AG10803 (cell line): Measurements from ENCODE around the gene IFNK.

Source experiments
- DNase-seq: peaks from one replicate; pipeline ENCODE4 v3.0.0; 2010; ENCODE audit warnings: low read depth
- H3K4me3 ChIP-seq: 2 replicates; pipeline ENCODE4 v1.5.1; 2011; ENCODE audit warnings: mild to moderate bottlenecking, low read length, control low read depth
- TF ChIP-seq, protein P1 (sequence below): conservative IDR thresholded peaks from 2 replicates; pipeline ENCODE4 v1.5.1; 2011; ENCODE audit warnings: mild to moderate bottlenecking, low read length, control low read depth, inconsistent platforms

Gene IFNK

GRCh38 chr9:27532046-27532445 lies 8.0 kb downstream of the IFNK start:
- no peak for DNase-seq
- TF ChIP-seq, protein P1, sequence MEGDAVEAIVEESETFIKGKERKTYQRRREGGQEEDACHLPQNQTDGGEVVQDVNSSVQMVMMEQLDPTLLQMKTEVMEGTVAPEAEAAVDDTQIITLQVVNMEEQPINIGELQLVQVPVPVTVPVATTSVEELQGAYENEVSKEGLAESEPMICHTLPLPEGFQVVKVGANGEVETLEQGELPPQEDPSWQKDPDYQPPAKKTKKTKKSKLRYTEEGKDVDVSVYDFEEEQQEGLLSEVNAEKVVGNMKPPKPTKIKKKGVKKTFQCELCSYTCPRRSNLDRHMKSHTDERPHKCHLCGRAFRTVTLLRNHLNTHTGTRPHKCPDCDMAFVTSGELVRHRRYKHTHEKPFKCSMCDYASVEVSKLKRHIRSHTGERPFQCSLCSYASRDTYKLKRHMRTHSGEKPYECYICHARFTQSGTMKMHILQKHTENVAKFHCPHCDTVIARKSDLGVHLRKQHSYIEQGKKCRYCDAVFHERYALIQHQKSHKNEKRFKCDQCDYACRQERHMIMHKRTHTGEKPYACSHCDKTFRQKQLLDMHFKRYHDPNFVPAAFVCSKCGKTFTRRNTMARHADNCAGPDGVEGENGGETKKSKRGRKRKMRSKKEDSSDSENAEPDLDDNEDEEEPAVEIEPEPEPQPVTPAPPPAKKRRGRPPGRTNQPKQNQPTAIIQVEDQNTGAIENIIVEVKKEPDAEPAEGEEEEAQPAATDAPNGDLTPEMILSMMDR = no peak
- H3K4me3 ChIP-seq = no peak overlapping the region

DNA sequence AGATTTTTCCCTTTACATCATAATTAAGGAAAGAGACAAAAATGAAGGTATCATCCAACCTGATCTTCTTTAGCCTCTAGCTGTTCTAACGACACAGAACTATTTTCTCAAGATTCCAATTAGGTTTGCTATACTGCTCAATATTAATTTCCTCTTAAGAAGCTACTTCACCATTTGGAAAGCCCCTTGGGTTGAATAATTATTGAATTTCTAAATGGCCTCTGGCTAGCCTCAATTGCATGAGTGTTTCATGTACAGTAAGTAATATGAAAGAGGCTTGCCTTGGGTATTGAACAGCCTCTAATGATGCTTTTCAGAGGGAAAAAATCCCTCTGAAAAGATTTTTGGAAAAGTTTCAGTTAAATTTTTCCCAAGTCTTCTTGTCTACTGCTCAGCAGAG lies 9.2 kb downstream of the IFNK start:
- no peak for DNase-seq
- TF ChIP-seq, protein P1 = no peak
- H3K4me3 ChIP-seq = no peak overlapping the region

- TF ChIP-seq, protein P1 = no peak
Measured at GRCh38 chr9:27534131-27534530, 10.0 kb downstream of the IFNK start.

DNA sequence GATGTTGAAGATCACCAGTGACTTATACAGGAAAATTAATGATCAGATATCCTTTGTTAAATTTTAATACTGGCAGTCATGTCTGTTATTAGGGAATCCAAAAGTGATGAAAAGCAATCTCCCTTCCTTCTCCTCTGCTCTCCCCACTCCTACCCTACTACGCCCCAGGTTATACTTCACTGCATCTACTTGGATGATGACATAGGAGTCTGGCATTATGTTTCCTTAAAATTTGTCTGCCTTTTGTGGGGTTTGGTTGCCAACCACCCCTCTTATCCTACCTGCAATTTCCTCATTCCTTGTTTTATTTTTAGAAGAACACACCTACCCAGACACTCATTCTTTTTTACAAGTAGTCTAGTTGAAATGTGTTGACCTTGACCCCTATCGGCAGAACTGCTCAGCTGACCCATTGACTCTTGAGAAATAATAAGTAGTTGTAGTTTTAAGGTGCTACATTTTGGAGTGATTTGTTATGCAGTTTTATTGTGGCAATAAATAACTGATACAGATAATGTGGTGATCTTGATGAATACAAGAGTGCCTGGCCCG lies 10.6 kb downstream of the IFNK start:
- TF ChIP-seq, protein P1 = no peak
- no peak for DNase-seq

More at GRCh38 chr9:27534131-27534530, 10.0 kb downstream of the IFNK start:
- H3K4me3 ChIP-seq = no peak overlapping the region
- no peak for DNase-seq

GRCh38 chr9:27535701-27536118 lies 11.6 kb downstream of the IFNK start:
- H3K4me3 ChIP-seq = no peak overlapping the region
- DNase-seq = no peak
- TF ChIP-seq, protein P1 = 0 out of 2 replicates have a peak, but pooled peaks have one; percentile 9

More for the DNA sequence above, 10.6 kb downstream of the IFNK start:
- H3K4me3 ChIP-seq = no peak overlapping the region

GRCh38 chr9:27536168-27536567 lies 12.1 kb downstream of the IFNK start:
- TF ChIP-seq, protein P1 = no peak
- H3K4me3 ChIP-seq = no peak overlapping the region
- DNase-seq = no peak

DNA sequence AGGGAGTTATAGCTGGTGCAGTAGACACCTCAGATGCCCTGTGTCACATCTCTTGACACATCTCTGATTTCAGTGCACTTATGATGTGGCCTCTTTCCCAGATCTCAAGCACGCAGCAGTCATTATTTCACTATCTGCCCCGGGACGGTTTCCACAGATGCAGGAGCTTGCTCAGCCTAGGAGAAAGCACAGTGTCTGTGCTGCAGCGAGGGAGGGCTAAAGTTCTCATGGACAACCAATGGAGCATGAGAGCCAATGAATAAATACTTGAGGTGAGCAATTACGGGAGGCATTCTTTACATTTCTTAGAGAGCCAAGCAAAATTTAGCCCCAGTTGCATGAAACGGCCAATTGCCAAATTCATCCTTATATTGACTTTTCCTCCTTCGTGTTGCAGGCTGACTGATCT lies 12.9 kb downstream of the IFNK start:
- no peak for DNase-seq
- H3K4me3 ChIP-seq = no peak overlapping the region
- TF ChIP-seq, protein P1 = no peak
